ENCODE data around the gene CENPA. TPM values are rescaled to one million over a fixed set of nuclear protein-coding genes. Genes with fewer than 3 reads are reported as not detected.

Gene CENPA
- total RNA-seq, 1 experiment from 2014 or later, result 45.8 TPM

- peak overlapping the region; percentile 96 to 98 for H3K4me3 ChIP-seq (replicated peaks in 1 of 2; ENCODE audit: low read depth in 1 of 2, low read length in 2 of 2)
- no TSS peak for BruUV-seq (replicated peaks)
- peak overlapping the region; percentile 99 for H3K4me2 ChIP-seq (ENCODE audit: low read length)
- no peaks in the 10 kb centered on the region for H3K9me3 ChIP-seq (ENCODE audit: control insufficient read depth in 1 of 2, insufficient read depth in 1 of 2, low read depth in 1 of 2, low read length in 2 of 2)
- H4K20me1 ChIP-seq (ENCODE audit: insufficient read depth), result no peaks in the 10 kb centered on the region
- no peak for TF ChIP-seq EZH2 (IDR thresholded peaks at IDR 0.05)
- no peaks in the 10 kb centered on the region for H3K36me3 ChIP-seq (ENCODE audit: control insufficient read depth in 1 of 2, insufficient read depth in 2 of 2, low read length in 2 of 2)
- intact Hi-C loops (cut with micrococcal nuclease), result no loop called here
- H3K9ac ChIP-seq (ENCODE audit: low read length), result peak overlapping the region; percentile 90
- DNase-seq (ENCODE audit: low read depth, low spot score) (no peak), ATAC-seq (no peak)
- ChIA-PET POLR2A (no interaction called here), RAD21 (ENCODE audit: low non-redundant PET in 1 of 2, low total read pairs in 2 of 2, uncharacterized antibody in 2 of 2, unreplicated experiment in 2 of 2) (no interaction called here), CTCF (no interaction called here)
- H3K27ac ChIP-seq (ENCODE audit: low read depth, low read length), result peak overlapping the region; percentile 59
- H3K79me2 ChIP-seq (ENCODE audit: insufficient read depth, low read length), result peaks cover 51% of the 10 kb centered on the region
- H2AFZ ChIP-seq (ENCODE audit: low read depth, low read length, poor library complexity, severe bottlenecking), result no peak overlapping the region
- peaks cover 56 to 64% of the 10 kb centered on the region in 2 experiments for H3K4me1 ChIP-seq (ENCODE audit: control insufficient read depth in 1 of 2, insufficient read depth in 2 of 2, low read length in 2 of 2)
- H3K9me2 ChIP-seq (ENCODE audit: insufficient read depth), result no peaks in the 10 kb centered on the region
- H3K27me3 ChIP-seq (ENCODE audit: insufficient read depth, low read length), result no peaks in the 10 kb centered on the region
Measured at GRCh38 chr2:26764906-26765305, 20.9 kb upstream of the CENPA start.

GRCh38 chr2:26765475-26766200 lies 20.2 kb upstream of the CENPA start:
- ATAC-seq (no peak), DNase-seq (ENCODE audit: low read depth, low spot score) (no peak)
- BruUV-seq (replicated peaks), result no TSS peak
- Histone ChIP-seq H3K4me1 (ENCODE audit: control insufficient read depth in 1 of 2, insufficient read depth in 2 of 2, low read length in 2 of 2) (peaks cover 61 to 72% of the 10 kb centered on the region in 2 experiments), H3K4me3 (replicated peaks in 1 of 2; ENCODE audit: low read depth in 1 of 2, low read length in 2 of 2) (peak overlapping the region; percentile 96 to 98), H3K9ac (ENCODE audit: low read length) (peak overlapping the region; percentile 90), H3K79me2 (ENCODE audit: insufficient read depth, low read length) (peaks cover 58% of the 10 kb centered on the region), H3K9me3 (ENCODE audit: control insufficient read depth in 1 of 2, insufficient read depth in 1 of 2, low read depth in 1 of 2, low read length in 2 of 2) (no peaks in the 10 kb centered on the region), H3K36me3 (ENCODE audit: control insufficient read depth in 1 of 2, insufficient read depth in 2 of 2, low read length in 2 of 2) (no peaks in the 10 kb centered on the region), H3K4me2 (ENCODE audit: low read length) (peak overlapping the region; percentile 99), H3K27ac (ENCODE audit: low read depth, low read length) (no peak overlapping the region; the same call in 1 of the 2 replicates), H3K27me3 (ENCODE audit: insufficient read depth, low read length) (no peaks in the 10 kb centered on the region), H3K9me2 (ENCODE audit: insufficient read depth) (no peaks in the 10 kb centered on the region), H4K20me1 (ENCODE audit: insufficient read depth) (no peaks in the 10 kb centered on the region), H2AFZ (ENCODE audit: low read depth, low read length, poor library complexity, severe bottlenecking) (no peak overlapping the region)
- CTCF ChIA-PET, result no interaction called here
- TF ChIP-seq MAX (IDR thresholded peaks at IDR 0.05) (no peak), EGR1 (IDR thresholded peaks at IDR 0.05; ENCODE audit: low read depth) (no peak), FOSL1 (IDR thresholded peaks at IDR 0.05; ENCODE audit: low read depth) (no peak), POLR2AphosphoS5 (IDR thresholded peaks at IDR 0.05; ENCODE audit: low read depth, low read length) (no peak), CTCF (IDR thresholded peaks at IDR 0.05 in 2 of 3, conservative IDR thresholded peaks at IDR 0.05 in 1 of 3; ENCODE audit: borderline replicate concordance in 1 of 3, insufficient read depth in 1 of 3, low read depth in 2 of 3, low read length in 2 of 3) (no peak), ATF3 (IDR thresholded peaks at IDR 0.05) (no peak), RAD21 (IDR thresholded peaks at IDR 0.05; ENCODE audit: low read depth) (no peak), ZNF274 (IDR thresholded peaks at IDR 0.05; ENCODE audit: low read depth, low read length) (no peak), SRF (IDR thresholded peaks at IDR 0.05; ENCODE audit: low read depth) (no peak), TCF7L2 (IDR thresholded peaks at IDR 0.05; ENCODE audit: borderline replicate concordance, extremely low read depth, insufficient read depth, insufficient read length) (no peak), CBX3 (IDR thresholded peaks at IDR 0.05; ENCODE audit: low read depth) (no peak), ELF1 (IDR thresholded peaks at IDR 0.05; ENCODE audit: borderline replicate concordance, low read depth) (no peak), SIN3A (IDR thresholded peaks at IDR 0.05; ENCODE audit: low read depth) (no peak), ZFX (IDR thresholded peaks at IDR 0.05) (no peak), JUND (IDR thresholded peaks at IDR 0.05) (no peak), EZH2phosphoT487 (IDR thresholded peaks at IDR 0.05; ENCODE audit: borderline replicate concordance) (no peak), SP1 (IDR thresholded peaks at IDR 0.05; ENCODE audit: low read depth) (no peak)
- POLR2A ChIA-PET, result interaction anchor here (1.2 kb wide), 1 partner anchor 10 kb away, joined by 3 read pairs; no protein-coding TSS in a partner anchor
- RAD21 ChIA-PET (ENCODE audit: low non-redundant PET in 1 of 2, low total read pairs in 2 of 2, uncharacterized antibody in 2 of 2, unreplicated experiment in 2 of 2), result no interaction called here
- intact Hi-C loops (cut with micrococcal nuclease), result no loop called here

All from HCT116 (cell line).